HG02588 (cell line): Measurements from ENCODE around the gene LRFN4.
A peak's percentile ranks its signal among the peaks of the same experiment; 100 is the strongest.

Experiments
- ATAC-seq: cut with Tn5 transposase; IDR thresholded peaks from one replicate; pipeline ENCODE4 v1.9.1; 2021; ENCODE audit warnings: mild to moderate bottlenecking, moderate library complexity; ENCODE audit not compliant: unreplicated experiment

The LRFN4 gene

DNA sequence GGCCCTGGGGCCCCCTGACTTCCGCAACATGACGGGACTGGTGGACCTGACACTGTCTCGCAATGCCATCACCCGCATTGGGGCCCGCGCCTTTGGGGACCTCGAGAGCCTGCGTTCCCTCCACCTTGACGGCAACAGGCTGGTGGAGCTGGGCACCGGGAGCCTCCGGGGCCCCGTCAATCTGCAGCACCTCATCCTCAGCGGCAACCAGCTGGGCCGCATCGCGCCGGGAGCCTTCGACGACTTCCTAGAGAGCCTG, 992 bp downstream of the LRFN4 start:
- ATAC-seq, result no peak

- ATAC-seq, result no peak
Measured at GRCh38 chr11:66858186-66858938, 1.5 kb downstream of the LRFN4 start.

- ATAC-seq, result no peak
Measured at GRCh38 chr11:66858939-66859685, 2.2 kb downstream of the LRFN4 start.

DNA sequence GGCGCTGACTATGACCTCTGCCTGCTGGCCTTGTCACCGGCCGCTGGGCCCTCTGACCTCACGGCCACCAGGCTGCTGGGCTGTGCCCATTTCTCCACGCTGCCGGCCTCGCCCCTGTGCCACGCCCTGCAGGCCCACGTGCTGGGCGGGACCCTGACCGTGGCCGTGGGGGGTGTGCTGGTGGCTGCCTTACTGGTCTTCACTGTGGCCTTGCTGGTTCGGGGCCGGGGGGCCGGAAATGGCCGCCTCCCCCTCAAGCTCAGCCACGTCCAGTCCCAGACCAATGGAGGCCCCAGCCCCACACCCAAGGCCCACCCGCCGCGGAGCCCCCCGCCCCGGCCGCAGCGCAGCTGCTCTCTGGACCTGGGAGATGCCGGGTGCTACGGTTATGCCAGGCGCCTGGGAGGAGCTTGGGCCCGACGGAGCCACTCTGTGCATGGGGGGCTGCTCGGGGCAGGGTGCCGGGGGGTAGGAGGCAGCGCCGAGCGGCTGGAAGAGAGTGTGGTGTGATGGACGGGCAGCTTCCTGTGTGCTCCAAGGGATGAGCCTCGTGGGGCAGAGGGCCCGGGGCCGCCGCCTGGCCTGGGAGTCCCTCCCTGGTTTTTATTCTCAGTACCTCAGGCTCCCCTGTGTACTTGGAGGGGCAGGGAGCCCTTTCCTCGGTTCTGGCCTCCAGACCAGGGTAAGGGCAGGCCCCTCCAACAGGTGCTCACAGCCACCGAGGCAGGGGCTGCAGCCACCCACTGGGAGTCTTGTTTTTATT, 3.0 kb downstream of the LRFN4 start:
- ATAC-seq, result no peak

- ATAC-seq, result no peak
Measured at GRCh38 chr11:66860449-66860831, 3.6 kb downstream of the LRFN4 start.

DNA sequence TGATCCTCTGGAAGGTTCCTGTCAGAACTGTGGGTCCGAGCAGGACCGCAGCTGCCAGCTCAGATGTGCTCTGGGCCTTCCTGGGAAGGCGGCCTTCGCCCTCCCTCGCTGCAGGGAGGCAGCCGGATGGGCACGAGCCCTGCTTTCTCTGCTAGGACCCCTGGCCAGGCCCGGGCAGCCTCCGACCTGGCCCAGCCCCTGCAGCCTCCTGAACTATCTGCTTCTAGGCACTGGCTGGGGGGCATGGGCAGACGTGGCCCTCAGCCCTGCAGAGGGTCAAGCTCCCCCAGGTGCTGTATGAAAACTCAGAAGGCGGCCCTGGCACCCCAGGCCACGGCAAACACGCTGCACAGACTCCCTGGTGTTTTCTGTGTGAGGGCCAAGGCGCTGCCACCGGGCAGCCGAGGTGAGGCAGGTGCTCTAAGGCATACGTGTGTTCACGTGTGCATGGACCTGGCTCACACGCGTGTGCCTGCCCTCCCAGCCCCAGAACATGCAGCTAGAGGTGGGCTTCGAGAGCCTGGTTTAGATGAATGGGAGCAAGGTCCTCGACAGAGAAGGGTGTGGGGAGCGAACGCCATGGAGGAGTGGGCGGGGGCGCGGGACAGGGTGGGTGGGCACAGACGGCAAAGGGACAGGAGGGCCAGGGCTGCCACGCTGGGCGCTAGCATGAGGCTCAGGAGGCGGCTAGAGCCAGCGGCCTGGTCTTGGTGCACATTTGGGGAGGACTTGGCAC, 4.3 kb downstream of the LRFN4 start:
- no peak for ATAC-seq

DNA sequence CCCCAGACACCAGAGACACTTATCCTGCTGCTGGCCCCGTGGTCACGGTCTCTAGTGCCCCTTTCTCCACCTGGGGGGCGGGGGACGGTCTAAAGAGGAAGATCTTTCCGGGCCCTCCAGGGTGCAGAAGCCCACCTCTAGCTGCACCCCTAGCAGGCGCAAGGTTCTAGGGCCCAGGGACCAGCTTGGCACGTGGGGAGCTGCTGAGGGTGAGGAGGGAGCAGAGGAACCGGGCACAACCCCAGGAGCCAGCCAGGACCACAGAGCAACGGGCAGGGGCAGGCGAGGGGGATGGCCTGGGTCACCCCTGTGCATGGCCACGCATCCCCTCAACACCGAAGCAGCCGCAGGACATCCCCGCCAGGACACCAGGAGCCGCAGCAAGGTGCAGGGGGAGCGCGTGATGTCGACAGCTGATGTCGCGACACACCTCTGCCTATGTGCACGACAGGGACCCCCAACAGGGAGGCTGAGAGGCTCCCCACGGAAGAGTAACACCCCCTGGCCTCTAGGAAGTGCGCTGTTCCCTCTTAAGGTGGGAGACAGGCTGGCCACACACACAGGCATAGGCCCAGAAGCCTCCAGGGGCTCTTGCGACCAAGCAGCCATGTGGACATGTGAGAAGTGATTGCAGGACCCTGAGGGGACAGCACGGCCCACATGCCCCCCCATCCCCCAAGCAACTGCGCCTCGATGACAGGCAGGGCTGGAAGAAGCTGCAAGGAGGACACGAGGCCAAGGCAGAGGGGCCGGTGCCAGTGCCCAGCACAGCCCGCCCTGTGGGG, 5.1 kb downstream of the LRFN4 start:
- no peak for ATAC-seq

DNA sequence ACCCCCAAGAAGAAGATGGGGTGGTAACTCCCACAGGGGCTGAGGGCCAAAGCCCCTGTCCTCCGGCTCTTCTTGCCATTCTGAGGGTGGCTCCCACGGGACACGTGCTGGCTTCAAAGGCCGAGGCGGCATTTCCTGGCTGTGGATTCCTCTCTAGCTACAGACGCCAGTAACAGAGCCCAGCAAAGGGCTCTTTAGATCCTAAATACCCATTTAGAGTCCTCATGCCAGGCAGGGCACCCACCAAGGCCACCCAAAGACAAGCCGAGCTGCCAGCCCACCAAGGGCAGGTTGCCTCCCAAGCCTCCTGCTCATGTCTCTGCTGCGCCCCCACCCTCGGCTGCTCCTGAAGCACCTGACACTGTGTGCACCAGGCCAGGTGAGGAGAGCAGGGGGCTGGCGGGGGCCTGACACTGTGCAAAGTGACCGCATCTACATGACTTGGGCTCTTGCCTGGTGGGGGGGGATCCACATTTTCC, 5.7 kb downstream of the LRFN4 start:
- ATAC-seq, result no peak

DNA sequence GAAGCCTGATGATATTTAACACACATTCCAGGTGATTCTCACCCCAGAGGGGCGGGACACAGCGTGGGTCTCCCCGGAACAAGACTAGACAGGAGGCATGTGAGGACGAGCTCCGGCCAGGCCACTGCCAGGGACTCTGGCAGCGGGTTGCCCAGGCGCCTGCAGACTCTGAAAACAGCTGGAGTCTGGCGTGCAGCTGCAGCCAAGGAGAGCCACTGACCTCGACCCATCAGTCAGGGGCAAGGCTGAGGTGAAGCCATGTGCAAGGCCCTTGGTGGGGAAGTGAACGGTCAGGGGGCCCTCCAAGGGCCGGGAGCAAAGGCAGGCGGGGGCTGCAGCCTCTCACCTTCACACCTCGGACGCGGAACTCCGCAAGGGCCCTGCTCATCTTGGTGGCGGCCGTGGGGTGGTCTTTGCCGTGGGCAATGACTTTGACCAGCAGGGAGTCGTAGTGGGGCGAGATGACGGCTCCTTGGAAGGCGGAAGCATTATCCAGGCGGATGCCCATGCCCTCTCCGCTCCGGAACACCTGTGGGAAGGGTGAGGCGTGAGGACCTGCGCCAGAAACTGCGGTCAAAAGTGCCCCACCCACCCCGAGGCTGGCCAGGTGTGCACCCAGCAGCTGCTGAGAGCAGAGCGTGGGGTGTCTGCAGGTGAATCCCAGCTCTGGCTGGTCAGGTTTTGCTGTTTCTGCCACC, 6.7 kb downstream of the LRFN4 start:
- no peak for ATAC-seq

DNA sequence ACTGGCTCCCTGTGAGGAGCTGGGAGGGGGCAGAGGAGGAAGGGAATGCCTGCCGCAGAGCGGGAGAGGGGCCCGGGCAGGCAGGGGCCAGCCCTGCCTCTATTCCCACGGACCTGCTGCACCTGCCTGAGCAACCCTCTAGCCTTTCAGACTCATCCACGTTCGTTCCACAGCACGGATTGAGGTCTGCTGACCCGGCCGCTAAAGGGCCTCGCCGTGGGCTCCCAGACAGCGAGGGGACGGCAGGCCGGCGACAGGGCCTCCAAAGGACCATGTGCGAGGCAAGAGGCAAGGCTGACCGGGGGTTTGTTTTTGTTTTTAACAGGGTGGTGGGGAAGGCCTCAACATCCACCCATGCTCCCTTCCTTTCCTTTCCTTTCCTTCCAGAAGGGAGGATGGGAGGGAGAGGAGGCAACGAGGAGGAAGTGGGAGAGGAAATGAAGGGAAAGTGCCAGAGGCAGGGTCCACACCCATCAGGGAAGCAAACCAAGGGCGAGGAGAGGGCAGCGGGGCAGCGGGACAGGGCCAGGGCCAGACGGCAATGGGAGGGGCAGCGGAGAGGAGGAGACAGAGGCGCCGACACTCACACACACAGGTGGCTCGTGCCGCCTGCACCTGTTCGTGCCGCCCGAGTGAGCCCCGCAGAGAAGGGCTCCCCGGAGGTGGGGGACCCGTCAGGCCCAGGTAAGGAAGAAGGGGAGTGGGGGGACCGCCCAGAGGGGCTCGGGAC, 7.5 kb downstream of the LRFN4 start:
- no peak for ATAC-seq

DNA sequence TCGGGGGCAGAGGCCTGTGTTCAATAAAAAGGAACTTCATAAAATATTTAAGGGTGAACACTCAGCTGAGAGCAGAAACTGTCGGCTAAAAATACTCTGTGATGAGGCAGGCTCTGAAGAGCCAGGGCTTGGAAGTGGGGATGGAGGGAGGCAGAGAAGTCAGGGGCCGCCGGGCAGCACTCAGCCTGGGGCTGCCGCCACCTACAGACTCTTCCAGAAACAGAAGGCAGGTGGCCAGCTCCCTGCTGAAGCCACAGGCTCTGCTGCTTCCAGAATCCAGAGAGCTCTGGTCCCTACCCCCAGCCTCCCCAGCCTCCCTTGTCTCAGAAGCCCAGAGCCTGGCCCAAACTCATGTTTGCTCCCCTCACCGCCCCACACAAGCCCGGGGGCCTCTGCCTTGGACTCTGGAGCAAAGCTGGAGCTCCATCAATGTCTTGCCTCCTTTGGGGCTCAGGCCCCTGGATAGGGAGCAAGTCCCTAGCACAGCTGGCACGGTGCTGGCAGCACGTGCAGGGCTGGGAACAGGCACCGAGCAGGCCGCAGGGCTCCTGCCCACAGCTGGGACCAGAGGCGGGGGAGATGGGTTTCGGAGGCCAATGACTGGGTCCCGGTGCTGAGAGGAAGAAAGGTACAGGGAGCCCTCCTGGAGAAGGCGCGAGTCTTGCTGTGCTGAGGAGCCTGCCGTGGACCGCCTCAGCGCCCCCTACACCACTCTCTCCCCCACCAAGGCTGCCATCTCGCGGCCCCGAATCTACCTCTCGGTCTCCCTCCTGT, 8.2 kb downstream of the LRFN4 start:
- no peak for ATAC-seq

DNA sequence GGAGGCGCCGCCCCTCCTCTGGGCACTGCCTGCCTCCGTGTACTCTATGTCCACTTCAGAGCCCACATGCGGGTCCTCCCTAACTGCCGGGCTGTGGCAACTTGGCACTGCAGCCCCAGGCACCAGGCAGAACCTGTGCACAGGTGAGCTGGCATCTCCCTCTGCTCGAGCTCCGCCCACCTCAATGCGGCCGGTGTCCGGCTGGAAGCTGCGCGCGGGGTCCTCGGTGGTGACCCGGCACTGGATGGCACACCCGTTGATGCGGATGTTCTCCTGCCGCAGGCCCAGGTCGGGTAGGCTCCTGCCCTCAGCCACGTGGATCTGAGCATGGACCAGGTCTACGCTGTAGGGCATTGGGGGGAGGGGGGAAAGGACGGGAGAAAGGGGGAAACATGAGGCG, 9.1 kb downstream of the LRFN4 start:
- ATAC-seq, result no peak

- ATAC-seq, result no peak
Measured at GRCh38 chr11:66866511-66866986, 9.7 kb downstream of the LRFN4 start.

- no peak for ATAC-seq
Measured at GRCh38 chr11:66867425-66868040, 10.7 kb downstream of the LRFN4 start.

DNA sequence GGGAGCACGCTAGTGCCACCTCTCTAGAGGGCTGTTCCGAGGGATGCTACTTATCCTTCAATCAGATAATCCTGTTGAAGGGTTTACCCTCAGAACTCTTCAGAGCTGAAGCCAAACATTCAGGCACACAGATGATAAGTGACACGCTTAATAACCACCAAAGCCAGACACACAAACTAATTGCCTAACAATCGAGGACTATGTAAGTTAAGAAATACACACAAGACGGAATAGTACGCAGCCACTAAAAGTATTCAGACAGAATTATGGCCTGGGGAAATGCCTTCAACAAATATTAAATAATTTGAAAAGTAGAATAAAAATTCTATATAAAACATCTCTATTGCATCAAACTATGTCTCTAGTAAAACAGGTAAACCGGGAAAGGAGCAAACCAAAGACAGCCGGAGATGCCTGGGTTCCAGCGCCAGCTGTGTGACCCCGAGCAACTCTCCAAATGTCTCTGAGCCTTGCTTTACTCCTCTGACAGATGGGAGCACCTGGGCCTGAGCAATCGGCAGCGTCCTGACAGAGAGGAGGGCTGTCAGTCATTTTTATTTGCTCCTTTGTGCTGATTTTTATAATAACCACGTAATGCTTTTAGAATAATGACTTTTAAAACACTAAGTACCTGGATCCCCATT, 11.3 kb downstream of the LRFN4 start:
- peak; percentile 5 for ATAC-seq

DNA sequence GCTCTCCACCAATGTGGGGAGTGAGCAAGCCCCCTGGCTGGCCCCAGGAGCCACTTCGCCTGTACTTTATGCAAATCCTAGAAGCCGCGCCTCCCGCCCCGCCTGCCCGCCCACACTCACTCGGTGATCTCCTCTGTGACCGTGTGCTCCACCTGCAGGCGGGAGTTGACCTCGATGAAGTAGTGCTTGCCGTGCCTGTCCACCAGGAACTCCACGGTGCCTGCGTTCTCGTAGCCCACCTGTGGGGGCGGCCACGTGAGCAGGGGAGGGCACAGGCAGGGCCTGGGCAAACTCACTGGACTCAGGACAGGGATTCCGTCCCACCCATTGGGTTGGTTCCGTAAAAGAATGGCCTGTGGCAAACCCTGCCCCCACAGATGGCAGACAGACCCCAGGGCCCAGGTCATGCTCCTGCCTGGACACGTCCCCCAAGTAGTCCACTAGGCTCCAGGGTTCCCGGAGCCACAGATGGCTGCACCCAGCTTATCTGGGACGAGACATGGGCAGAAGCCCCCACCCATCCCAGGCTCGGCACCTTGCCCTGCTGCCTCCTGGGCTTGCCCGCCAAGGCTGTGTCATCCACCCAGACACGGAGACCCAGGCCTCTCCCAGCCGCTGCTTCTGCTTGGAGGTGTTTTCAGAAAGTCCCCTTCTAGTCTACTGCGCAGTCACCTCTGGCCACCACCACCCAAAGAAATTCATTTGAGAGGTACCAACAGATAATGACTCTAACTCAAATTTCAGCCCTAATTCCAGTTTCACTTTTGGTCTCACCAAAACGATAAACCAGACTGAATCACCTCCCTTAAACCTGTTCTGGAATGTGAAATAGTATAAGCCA, 12.1 kb downstream of the LRFN4 start:
- peak; percentile 60 for ATAC-seq

DNA sequence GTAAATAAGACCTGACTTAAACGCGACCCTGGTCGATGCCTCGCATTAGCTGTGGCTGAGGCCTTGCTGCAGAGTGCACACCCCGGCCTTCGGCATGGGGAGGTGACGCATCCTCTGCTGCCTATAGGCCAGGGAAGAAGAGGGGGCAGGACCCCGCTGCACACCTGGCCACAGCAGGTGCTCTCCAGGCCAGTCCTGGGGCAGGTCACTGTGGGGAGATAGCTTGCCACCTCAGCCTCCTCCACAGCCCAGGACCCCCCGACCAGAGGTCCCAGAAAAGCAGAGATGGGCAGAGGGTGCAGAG, 12.7 kb downstream of the LRFN4 start:
- no peak for ATAC-seq
